Large intestine (tissue), 3 donors: ENCODE results near the gene PDZD2. TPM values are rescaled to one million over a fixed set of nuclear protein-coding genes. Genes with fewer than 3 reads are reported as not detected.

ENCODE experiments used
- DNase-seq, 2 donors: peaks; one replicate each; pipeline versions ENCODE4 v3.0.0 to v3.0.0-alpha.2; 2013
- H3K27ac ChIP-seq: one replicate; pipeline ENCODE4 v1.5.1; 2013; ENCODE audit warnings: low read length
- H3K27me3 ChIP-seq: 2 replicates; pipeline ENCODE4 v1.6.1; 2013; ENCODE audit warnings: low read length; ENCODE audit not compliant: control insufficient read depth, insufficient read depth
- H3K36me3 ChIP-seq: 2 replicates; pipeline ENCODE4 v1.6.1; 2013; ENCODE audit warnings: low read length; ENCODE audit not compliant: control insufficient read depth, insufficient read depth
- H3K4me1 ChIP-seq: one replicate; pipeline ENCODE4 v1.6.1; 2013; ENCODE audit warnings: low read length; ENCODE audit not compliant: control insufficient read depth, insufficient read depth
- H3K4me3 ChIP-seq: one replicate; pipeline ENCODE4 v1.5.1; 2013; ENCODE audit warnings: low read length
- H3K9me3 ChIP-seq: one replicate; pipeline ENCODE4 v1.6.1; 2013; ENCODE audit warnings: mild to moderate bottlenecking, low read depth, low read length, moderate library complexity; ENCODE audit not compliant: control insufficient read depth
- WGBS: methylation state at CpG from one replicate; pipeline ENCODE4 v1.1.5; 2013; ENCODE audit warnings: low lambda C conversion rate; ENCODE audit not compliant: insufficient coverage; 5-methylcytosine and 5-hydroxymethylcytosine counted together
- polyA plus RNA-seq: library from polyadenylated mRNA; unstranded; fragments of 120-200 nt; gene quantifications from one replicate; pipeline ENCODE4 v1.2.1, GENCODE V29; 2013

The PDZD2 gene
- polyA plus RNA-seq, 1 donor, result 4.7 TPM

DNA sequence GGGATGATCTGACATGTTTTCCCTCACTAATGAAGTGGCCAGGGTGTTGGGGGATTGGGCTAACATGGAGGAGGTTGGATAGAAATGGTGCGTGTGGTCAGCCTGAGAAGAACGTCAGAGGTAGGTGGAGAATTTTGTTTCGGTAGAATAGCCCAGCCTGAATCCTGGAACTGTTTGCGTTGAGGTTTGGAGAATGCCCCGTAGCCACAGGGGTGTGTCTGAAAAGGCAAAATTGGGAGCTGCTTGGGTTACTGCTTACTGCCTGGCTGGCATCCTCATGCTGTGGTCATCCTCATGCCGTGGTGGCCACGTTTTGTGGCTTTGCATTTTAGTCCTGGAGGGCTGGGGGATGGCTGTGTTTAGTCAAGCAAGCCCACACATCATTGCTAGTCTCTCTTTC lies 298.3 kb downstream of the PDZD2 start:
- Histone ChIP-seq H3K27me3 (no peaks in the 10 kb centered on the region), H3K27ac (no peak overlapping the region), H3K9me3 (no peaks in the 10 kb centered on the region), H3K4me1 (no peaks in the 10 kb centered on the region), H3K4me3 (no peak overlapping the region), H3K36me3 (no peaks in the 10 kb centered on the region)
- DNase-seq, result no peak
- WGBS, result 100% methylated on average over 1 of the region's 7 CpGs

DNA sequence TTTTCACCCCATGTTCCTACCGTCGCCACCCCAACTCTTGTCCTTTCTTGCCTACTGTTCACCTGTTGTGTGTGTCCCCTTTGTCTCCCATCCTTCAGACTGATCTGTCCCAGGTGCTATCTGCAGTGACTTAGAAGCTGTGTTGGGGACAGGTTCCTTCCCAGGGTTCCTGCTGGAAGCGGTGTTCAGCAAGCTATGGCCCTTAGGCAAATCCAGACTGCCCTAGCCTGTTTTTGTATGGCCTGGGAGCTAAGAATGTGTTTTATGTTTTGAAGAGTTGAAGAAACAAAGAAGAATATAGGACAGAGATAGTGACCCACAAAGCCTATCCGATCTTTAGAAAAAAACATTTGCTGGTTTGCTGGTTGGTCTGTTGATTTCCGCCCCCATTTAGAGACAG lies 298.8 kb downstream of the PDZD2 start:
- DNase-seq, result no peak
- H3K4me1 ChIP-seq, result no peaks in the 10 kb centered on the region
- no peak overlapping the region for H3K4me3 ChIP-seq
- 67% methylated on average over 3 of the region's 5 CpGs for WGBS
- H3K36me3 ChIP-seq, result no peaks in the 10 kb centered on the region
- no peaks in the 10 kb centered on the region for H3K9me3 ChIP-seq
- no peak overlapping the region for H3K27ac ChIP-seq
- no peaks in the 10 kb centered on the region for H3K27me3 ChIP-seq

DNA sequence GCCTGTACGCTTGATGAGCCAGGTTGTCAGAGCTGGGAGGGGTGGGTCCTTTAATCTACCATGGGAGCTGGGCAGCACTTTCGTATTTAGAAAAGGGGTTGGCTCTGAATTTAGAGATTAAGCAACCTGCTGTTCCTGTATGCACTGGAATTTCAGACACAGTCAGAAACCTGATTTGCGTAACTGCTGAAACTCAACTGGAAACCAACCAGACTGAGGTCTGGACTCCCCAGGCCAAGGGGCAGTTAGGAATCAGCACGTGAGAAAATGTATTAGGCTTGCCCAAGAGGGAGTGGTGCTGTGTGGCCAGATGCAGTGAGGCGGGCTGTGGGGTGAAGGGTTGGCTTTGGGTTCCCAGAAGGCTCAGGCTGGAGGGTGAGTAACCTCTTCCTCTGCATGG lies 300.2 kb downstream of the PDZD2 start:
- Histone ChIP-seq H3K27ac (no peak overlapping the region), H3K9me3 (no peaks in the 10 kb centered on the region), H3K4me3 (no peak overlapping the region), H3K27me3 (no peaks in the 10 kb centered on the region), H3K4me1 (no peaks in the 10 kb centered on the region), H3K36me3 (no peaks in the 10 kb centered on the region)
- DNase-seq, result no peak
- 80% methylated on average over 1 of the region's 5 CpGs for WGBS

DNA sequence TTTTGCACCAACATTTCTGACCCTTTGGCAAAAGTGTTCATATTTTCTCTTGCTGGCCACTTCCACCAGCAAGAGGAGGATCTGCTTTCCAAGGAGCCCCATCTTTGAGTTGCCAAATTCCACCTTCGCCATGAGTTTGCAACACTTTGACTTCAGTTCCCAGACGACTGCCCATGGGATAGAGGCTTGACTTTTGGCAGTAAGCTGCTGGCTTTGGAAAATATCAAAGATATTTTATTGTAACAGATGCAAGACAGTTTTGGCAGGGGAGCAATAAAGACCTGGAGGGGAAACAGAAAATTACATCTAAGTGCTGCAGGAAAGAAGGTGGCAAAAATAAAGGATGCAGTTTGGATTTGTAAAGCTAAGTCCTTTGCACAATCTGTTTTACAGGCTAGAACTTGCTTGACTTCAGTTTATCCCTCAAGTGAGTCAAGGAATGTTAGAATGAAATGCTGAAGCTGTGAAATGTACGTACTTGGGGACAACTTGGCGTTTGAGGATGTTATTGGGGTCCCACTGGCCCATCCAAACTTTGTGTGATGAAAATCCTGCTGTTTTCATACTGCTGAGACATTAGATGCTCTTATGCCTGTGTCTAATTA lies 302.3 kb downstream of the PDZD2 start:
- Histone ChIP-seq H3K4me3 (no peak overlapping the region), H3K36me3 (no peaks in the 10 kb centered on the region), H3K4me1 (no peaks in the 10 kb centered on the region), H3K27me3 (no peaks in the 10 kb centered on the region), H3K27ac (no peak overlapping the region), H3K9me3 (no peaks in the 10 kb centered on the region)
- no CpG with 5 or more reads among the region's 4 CpGs for WGBS
- DNase-seq, result no peak

DNA sequence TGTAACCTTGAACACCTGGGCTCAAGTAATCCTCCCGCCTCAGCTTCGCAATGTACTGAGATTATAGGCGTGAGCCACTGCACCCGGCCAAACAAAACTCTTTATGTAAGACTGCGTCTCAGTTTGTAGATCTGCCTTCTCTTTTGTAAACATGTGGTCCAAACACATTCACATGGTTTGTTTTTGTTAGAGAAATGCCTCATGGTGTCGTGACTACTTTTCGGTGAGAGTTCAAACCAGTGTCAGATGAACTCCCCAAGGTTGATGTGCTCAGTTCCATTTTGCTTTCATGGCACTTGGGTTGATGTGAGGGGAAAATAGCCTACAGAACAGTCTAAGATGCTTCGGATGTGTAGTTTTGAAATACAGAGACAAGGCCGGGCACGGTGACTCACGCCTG lies 303.6 kb downstream of the PDZD2 start:
- Histone ChIP-seq H3K4me3 (no peak overlapping the region), H3K4me1 (no peaks in the 10 kb centered on the region), H3K27ac (no peak overlapping the region), H3K9me3 (no peaks in the 10 kb centered on the region), H3K36me3 (no peaks in the 10 kb centered on the region), H3K27me3 (no peaks in the 10 kb centered on the region)
- DNase-seq, result no peak
- WGBS, result no CpG with 5 or more reads among the region's 11 CpGs

DNA sequence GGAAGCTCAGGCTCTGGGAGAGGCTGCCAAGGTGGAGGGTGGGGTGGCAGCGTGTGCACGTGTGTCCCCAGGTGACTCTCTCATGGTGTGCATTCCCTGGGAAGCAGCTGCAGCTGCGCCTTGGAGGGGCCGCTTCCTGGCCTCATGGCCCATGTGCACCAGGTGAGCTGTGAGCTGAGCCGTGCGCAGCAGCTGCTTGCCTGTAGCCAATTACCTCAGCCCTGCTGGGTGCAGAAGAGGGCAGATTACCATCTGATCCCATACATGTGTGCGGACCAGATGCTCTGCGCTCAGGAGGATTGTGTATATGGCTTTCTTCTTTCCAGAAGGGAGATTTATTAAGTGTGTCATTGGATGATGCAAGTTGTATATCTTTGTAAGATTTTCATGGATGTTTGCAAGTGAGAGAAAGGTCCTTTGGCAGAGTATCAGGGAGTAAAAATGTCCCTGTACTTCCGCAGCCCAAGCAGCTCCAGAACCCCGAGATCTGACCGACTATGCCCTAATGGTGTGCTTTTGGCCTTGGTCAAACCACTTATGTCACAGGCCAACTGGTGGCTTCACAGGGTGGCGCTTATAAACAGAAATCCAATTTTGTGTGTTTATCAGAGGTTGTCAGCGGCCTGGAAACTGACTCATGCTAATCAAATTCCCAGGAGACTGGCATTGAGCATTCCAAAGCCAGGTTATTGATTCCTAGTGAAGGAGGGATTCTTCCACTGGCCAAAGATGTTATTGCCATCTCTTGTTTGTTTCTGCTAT lies 305.9 kb downstream of the PDZD2 start:
- DNase-seq, result peak in 1 of 2 donors; percentile 18
- H3K4me3 ChIP-seq, result no peak overlapping the region
- no peaks in the 10 kb centered on the region for H3K4me1 ChIP-seq
- H3K9me3 ChIP-seq, result no peaks in the 10 kb centered on the region
- H3K27me3 ChIP-seq, result no peaks in the 10 kb centered on the region
- no peak overlapping the region for H3K27ac ChIP-seq
- no peaks in the 10 kb centered on the region for H3K36me3 ChIP-seq
- WGBS, result no CpG with 5 or more reads among the region's 13 CpGs

DNA sequence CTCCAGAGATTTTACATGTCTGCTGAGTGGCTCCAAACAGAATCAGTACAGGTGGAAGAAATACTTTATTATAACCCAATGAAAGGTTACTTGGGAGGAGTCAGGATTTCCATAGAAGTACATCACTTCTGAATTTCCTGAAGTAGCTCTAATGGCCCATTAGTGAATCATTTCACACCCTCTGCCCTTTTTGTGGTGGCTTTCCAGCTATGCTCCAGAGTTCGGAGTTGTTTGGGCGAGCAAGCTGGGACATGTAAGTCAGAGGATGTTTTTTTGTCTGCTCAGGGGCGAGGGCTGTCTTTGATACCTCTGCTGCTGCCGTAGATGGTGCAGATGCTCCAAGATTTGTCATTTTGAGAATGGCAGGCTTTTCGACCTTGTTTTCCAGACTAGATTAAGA lies 309.1 kb downstream of the PDZD2 start:
- H3K27me3 ChIP-seq, result no peaks in the 10 kb centered on the region
- no peak overlapping the region for H3K4me3 ChIP-seq
- no peak overlapping the region for H3K27ac ChIP-seq
- no peak for DNase-seq
- H3K36me3 ChIP-seq, result no peaks in the 10 kb centered on the region
- no peaks in the 10 kb centered on the region for H3K9me3 ChIP-seq
- no peaks in the 10 kb centered on the region for H3K4me1 ChIP-seq
- no CpG with 5 or more reads among the region's 5 CpGs for WGBS

DNA sequence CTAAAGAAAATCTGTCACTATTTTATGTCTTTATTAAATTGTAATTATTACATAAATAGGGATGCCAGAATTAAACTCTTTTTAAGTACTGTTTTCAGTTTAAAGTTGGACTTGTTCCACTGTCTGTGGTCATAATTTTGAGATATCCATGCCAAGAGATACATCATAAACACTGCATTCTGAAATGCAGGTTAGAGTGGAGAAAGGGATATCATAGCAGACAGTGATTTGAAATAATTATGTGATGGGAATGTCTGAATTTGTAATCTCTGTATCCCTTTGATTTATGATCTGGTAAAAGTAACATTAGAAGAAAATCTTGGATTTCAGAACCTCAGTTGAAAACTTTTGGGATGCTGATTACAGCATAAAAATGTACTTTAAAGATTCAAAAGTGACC lies 313.1 kb downstream of the PDZD2 start:
- Histone ChIP-seq H3K4me3 (no peak overlapping the region), H3K4me1 (no peaks in the 10 kb centered on the region), H3K27ac (no peak overlapping the region), H3K27me3 (no peaks in the 10 kb centered on the region), H3K36me3 (no peaks in the 10 kb centered on the region), H3K9me3 (no peaks in the 10 kb centered on the region)
- DNase-seq, result no peak

DNA sequence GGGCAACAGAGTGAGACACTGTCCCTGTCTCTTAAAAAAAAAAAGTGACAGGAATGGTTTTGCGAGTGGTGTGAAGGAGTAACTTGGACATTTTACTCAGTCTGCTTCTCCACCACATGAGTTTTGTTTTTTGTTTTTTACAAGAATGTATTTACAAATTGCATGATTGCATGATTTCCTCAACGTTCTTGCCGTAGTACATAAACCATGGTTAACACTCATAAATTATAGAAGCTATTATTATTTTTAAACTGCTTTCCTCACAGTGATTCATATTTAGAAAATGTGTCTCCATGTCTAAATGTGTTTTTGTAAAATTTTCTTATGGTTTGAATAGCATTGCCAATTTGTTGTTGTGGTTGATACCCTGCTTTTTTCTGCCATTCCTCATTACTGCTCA lies 315.2 kb downstream of the PDZD2 start:
- no peak for DNase-seq
- WGBS, result 84% methylated on average over 2 of the region's 3 CpGs
- no peaks in the 10 kb centered on the region for H3K4me1 ChIP-seq
- H3K27me3 ChIP-seq, result no peaks in the 10 kb centered on the region
- H3K27ac ChIP-seq, result no peak overlapping the region
- H3K9me3 ChIP-seq, result no peaks in the 10 kb centered on the region
- H3K36me3 ChIP-seq, result no peaks in the 10 kb centered on the region
- H3K4me3 ChIP-seq, result no peak overlapping the region

DNA sequence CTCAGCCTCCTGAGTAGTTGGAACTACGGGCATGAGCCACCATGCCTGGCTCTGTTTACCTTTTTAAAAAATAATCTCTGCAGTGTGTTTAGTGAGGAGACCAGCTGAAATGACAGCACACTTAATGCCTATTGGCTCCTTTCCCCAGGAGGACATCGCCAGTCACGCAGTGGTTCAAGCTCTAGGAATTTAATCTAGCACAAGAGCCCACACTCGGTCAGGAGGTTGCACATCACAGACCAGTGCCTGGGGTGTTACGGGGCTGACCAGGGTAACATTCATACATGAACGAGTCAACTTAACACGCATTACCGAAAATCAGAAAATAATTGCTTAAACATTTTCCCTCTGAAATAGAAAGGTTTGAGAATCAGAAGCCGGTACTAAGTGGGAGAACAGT lies 318.2 kb downstream of the PDZD2 start:
- no CpG with 5 or more reads among the region's 9 CpGs for WGBS
- no peaks in the 10 kb centered on the region for H3K36me3 ChIP-seq

DNA sequence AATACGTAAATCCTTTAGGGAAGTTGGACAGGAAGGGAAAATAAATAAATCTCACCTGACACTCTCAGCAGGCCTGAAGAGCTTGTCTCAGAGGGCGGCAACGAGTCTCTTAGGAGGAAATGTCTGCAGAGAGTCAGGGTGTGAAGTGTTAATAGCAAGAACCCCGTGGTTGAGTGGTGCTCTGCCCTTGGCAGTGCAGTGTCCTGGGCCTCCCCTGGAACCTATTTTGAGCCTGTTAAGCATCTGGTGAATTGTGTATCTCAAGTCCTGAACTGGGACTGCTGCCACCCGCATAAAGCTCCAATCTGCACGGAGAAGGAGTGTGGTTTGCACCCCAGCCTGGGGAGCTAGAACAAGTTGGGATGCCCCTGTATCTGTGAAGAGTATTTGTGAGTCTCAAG lies 323.4 kb downstream of the PDZD2 start:
- WGBS, result no CpG with 5 or more reads among the region's 6 CpGs
- H3K4me3 ChIP-seq, result no peak overlapping the region
- H3K36me3 ChIP-seq, result no peaks in the 10 kb centered on the region
- H3K27ac ChIP-seq, result no peak overlapping the region
- no peaks in the 10 kb centered on the region for H3K27me3 ChIP-seq
- no peak for DNase-seq
- H3K9me3 ChIP-seq, result no peaks in the 10 kb centered on the region
- H3K4me1 ChIP-seq, result no peaks in the 10 kb centered on the region

More for the DNA sequence above, 318.2 kb downstream of the PDZD2 start:
- no peaks in the 10 kb centered on the region for H3K4me1 ChIP-seq
- no peak overlapping the region for H3K27ac ChIP-seq
- no peaks in the 10 kb centered on the region for H3K9me3 ChIP-seq
- no peak overlapping the region for H3K4me3 ChIP-seq
- H3K27me3 ChIP-seq, result no peaks in the 10 kb centered on the region
- no peak for DNase-seq
